Endometrium (tissue), 2 donors: Measurements from ENCODE around the gene CD3G.

Experiments used
- FAIRE-seq: peaks from 2 replicates; lab custom pipeline; 2012; peaks lifted over from hg19 to GRCh38; lab: Jason Lieb, UNC
- donor health status: control.
- donor health status: control.

CD3G gene

DNA sequence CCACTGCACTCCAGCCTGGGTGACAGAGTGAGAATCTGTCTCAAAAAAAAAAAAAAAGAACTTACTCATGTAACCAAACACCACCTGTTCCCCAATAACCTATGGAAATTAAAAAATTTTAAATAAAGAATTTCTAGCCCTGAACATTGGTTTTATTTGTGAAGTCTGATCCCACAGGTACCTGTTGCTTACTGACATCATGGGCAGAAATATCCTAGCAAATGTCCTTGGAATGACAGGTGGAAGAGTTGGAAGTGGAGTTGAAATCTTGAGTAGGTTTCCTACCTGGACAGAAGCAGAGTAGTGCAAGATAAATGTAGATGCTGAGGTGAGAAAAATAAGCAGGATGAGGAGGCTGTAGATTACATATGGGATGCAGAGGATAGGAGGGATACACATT is 18.9 kb upstream of the CD3G start:
- no peak for FAIRE-seq

DNA sequence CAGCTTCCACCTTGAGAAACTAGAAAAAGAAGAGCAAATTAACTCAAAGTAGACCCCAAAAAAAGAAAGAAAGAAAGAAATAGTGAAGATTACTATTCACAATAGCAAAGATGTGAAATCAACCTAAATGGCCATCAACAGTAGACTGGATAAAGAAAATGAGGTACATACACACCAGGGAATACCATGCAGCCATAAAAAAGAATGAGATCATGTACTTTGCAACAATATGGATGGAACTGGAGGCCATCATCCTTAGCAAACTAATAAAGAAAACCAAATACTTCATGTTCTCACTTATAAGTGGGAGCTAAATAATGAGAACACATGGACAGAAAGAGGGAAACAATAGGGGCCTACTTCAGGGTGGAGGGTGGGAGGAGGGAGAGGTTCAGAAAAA is 15.4 kb upstream of the CD3G start:
- FAIRE-seq = no peak

DNA sequence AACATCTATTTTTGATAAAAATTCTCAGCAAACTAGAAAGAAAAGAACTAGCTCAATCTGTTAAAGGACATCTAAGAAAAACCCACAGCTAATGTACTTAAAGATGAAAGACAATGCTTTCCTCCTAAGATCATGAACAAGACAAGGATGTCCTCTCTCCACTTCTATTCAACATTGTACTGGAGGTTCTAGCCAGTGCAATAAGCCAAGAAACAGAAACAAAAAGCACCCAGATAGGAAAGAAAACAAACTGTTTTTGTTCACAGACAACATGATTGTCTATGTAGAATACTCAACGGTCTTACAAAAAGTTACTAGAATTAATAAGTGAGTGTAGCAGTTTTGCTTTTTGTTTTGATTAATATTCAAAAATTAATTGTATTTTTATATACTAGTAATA is 9.4 kb upstream of the CD3G start:
- no peak for FAIRE-seq

DNA sequence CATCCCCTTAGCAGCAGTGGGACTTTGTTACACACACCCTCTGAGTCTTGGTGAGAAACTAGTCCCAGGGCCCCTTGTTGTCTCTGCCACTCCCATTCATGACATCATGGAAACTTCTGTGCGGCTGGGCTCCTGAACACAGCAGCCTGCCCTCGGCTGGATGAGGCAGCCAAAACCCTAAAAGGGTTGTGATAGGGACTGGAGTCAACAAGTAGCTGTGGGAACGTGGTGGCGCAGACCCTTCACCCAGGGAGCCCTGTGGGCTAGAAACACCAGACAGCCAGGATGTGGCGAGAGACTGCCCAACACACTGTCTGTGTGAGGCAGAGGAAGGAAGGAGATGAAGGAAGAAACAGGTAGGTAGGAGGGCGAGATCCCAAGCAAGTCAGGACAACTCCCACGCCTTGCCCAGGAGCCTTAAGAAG is 5.5 kb upstream of the CD3G start:
- FAIRE-seq = no peak

DNA sequence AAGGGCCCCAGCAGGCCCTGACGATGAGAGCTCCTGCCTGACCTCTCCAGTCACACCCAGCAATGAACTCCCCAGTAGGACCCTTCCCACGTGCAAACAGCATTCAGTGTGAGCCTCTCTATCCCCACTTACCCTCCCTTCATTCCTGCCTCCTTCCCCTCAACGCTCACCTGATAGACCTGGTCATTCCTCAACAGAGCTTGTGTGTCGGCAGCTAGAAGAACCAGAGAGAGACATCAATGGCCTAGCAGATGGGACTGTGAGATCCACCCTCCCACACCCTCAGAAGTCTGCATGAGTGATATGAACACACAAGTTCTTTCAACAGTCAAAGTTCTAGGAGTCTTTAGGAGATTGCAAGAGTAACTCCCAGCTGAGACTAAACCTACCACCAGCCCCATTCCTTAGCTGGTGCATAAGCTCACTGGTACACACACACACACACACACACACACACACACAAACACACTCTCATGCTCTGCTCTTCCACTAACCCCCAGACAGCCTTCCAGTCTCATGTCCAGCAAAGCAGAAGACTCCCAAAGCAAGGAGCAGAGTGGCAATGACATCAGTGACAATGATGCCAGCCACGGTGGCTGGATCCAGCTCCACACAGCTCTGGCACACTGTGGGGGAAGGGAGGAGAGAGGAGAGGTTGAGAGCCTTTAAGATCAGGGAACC is 4.7 kb upstream of the CD3G start:
- no peak for FAIRE-seq

DNA sequence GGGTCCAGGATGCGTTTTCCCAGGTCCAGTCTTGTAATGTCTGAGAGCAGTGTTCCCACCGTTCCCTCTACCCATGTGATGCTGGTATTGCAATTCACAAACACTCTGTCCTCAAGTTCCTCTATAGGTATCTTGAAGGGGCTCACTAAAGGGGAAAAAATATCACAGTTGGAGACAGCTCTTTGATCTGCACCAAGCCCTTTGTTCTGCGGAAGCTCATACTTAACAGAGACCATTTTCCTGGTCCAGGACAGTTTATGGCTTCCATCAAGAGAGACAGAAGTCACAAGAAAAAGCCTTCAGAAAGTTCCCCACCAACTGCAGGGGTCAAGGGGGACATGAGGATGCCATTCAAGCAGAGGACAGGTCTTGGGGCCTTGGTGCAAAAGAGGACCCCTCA is 3.7 kb upstream of the CD3G start:
- no peak for FAIRE-seq

DNA sequence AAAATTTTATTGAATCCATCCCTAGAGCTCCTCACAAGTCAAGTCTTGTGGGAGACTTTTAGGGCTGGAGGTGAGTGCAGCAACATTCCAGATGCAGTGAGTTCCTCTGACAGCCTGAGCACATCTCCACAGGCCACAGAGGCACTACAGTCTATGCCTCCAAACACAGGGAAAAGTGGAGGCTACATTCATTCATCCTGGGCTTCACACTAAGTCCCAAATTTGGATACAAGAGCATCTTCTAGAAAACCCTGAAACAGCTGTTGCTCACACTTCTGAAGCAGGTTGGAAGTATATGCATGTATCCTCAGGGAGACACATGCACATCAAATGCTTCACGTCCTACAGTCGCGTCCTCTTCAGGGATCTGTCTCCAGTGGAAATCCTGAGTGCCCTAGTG is 2.9 kb upstream of the CD3G start:
- FAIRE-seq = no peak

DNA sequence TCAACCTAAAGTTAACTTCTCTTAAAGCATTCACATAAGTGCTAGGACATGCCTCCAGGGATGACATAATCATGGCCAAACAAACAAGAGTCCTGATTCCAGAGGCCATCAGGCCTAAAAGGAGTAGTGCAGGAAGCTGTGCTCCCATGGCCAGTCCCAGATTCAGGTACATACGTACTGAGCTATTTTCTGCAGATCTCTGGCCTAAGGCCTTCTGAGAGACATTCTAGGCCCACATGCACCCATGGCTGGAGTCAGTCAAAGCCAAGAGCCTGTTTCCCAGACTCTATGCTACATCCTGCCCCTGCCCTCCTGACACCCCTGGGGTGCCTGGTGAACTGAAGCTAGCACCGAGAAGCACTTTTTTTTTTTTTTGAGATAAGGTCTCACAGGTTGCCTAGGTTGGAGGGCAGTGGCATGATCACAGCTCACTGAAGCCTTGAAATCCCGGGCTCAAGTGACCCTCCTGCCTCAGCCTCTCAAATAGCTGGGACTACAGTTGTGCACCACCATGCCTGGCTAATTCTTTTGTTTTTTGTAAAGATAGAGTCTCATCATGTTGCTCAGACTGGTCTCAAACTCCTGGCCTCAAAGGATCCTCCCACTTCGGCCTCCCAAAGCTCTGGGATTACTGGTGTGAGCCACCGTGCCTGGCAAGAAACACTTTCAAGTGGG is 2.2 kb upstream of the CD3G start:
- FAIRE-seq = no peak

DNA sequence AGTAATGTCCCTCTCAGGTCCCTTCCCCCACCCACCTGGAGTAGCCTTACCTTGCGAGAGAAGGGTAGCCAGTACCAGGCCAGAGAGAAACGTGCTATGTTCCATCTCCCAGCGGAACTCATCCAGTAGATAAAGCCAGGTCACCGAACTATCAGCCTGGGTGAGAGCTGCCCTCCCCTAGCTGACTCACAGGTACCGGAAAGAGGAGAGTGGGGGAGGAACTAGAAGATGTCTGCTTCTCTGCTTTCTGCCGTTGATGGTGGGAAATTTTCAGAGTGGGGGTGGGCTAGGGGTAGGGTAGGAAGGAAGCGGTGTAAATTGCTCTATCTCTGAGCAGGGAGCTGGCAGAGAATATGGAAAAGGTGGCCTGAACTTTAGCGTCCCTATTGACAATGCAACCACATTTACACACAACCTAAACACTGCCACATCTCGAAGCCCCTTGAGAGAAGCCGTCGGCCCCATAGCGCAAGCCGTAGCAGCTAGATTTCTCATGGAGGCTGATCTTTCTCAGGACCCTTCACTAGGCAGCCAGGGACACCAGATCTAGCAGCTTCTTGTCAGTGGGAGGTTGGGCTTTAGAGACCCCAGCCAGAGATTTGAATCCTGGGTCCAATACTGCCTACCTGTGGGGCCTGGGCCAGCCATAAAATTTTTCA is 1.5 kb upstream of the CD3G start, which contains the start of gene CD3D:
TSS of gene CD3D (minus strand) at position 203 of the 659 bp plus-strand sequence. CDS start at position 105, 98 bp downstream.
- no peak for FAIRE-seq

DNA sequence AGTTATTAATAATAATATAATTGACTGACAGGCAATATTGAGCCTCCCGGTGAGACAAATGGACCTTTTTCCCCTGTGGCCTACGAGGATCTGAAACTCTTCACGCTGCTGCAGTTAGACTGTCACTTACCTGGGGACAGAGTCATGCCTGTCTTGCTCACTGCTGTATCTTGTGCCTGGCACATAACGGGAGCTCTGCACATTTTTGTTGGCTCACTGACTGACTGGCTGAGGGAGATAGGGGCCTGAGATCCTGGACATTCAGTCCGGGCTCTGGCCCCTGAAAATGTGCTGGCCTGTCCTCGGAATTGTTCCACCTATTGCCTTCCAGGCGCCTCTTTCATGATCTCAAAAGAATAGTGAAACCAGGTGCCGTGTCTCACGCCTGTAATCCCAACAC is 896 bp upstream of the CD3G start:
- FAIRE-seq = no peak

DNA sequence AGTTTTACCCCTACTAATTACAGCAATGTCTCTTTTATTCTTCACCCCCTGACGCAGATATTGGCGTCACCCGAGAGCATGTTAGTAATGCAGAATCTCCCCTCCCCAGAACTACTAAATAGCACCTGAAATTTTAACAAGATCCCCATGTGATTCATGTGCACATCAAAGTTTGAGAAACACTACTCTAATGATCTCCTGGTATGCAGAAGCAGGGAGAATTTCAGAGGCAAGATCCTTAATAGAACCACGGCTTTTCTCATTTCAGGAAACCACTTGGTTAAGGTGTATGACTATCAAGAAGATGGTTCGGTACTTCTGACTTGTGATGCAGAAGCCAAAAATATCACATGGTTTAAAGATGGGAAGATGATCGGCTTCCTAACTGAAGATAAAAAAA is 5.3 kb downstream of the CD3G start:
- FAIRE-seq = no peak

DNA sequence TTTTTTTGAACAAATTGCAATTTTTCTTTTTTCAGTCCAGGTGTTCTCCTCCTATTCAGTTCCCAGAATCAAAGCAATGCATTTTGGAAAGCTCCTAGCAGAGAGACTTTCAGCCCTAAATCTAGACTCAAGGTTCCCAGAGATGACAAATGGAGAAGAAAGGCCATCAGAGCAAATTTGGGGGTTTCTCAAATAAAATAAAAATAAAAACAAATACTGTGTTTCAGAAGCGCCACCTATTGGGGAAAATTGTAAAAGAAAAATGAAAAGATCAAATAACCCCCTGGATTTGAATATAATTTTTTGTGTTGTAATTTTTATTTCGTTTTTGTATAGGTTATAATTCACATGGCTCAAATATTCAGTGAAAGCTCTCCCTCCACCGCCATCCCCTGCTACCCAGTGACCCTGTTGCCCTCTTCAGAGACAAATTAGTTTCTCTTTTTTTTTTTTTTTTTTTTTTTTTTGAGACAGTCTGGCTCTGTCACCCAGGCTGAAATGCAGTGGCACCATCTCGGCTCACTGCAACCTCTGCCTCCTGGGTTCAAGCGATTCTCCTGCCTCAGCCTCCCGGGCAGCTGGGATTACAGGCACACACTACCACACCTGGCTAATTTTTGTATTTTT is 9.1 kb downstream of the CD3G start:
- no peak for FAIRE-seq

DNA sequence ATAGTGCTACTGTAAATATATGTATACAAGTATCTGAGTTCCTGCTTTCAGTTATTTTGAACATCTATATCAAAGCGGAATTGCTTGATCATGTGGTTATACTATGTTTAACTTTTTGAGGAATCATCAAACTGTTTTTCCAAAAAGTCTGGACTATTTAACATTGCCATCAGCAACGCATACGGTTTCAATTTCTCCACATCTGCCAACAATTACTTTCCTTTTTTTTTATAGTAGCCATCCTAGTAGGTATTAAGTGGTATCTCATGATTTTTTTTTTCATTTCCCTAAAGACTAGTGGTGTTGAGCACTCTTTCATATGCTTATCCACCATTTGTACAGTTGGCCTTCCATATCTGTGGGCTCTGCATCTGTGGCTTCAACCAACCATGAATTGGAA is 13.9 kb downstream of the CD3G start:
- FAIRE-seq = no peak

DNA sequence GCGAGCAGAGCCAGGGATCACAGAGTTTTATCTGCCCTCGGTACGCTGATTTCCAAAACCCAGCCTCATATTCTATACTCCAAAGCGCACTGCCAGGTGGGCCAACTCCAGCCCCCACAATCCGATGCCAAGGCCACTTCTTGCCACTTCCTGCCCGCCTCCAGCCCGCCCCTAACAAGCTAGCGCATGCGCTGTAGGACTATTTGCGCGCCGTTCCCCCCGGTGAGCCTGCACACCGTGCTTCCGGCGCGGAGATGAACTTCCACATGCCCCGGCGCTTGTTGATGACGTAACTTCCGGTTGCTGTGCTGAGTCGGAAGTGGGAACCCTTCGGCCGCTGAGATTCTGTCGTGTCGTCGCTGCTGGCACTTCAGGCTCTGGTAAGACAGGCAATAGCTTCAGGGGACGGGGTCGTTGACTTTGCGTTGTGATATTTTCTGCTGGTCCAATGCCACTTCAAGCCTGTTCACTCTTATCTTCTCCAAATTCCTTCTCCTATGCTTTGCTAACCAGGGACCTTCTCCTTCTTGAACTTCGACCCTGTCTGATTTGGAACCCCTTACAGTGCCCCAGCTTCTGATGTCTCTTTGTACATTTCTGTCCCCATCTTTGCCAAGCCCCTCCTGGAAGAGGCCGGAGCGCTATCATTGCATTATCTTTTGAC is 15.3 kb downstream of the CD3G start, which contains the start of gene UBE4A:
TSS of gene UBE4A (plus strand) at position 306 of the 664 bp plus-strand sequence. CDS start 5,481 bp downstream, outside the sequence.
- FAIRE-seq = peak; percentile 74

DNA sequence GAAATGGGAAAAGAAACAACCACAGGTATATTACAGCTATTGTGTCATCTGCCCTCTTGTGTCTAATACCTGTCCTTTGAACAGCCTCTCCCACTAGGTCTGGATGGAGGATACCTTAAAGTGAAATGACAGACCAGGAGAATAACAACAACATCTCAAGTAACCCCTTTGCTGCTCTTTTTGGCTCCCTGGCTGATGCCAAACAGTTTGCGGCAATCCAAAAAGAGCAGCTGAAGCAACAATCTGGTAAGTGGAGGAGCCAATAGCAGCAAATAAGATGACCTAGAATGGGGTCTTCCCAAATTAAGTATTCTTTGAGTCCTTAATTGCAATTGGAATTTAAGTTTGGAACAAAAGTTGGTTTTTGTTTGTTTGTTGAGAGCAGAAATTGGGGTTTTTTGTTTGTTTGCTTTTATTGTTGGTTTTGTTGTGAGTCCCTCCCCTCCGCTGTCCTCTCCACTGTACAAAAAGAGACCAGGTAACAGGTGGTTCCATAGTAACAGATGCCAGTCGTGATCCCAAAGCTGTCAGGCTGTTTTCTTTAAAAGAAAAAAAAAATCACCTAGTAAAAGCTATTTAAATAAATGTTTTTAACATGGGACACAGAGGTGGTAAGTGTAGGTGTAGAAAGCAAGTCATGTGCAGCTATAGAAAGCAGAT is 20.9 kb downstream of the CD3G start:
- FAIRE-seq = no peak

DNA sequence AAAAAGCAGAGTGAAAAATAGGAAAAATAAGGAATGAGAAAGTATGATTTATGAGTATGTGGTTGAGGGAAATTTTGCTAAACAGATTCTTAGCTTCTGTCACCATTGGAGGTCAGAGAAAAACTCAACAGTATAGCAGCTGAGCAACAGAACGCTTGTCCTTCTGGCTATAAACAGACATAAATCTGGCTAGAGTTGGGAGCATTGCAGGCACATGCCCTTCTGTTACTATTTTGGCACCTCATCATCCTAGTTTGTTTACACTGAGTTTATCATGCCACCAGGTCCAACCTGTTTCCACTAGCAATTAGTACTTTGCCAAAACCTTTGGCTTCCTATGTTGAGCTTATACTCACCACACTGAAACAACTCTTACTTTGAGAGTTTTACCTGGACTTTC is 22.1 kb downstream of the CD3G start:
- no peak for FAIRE-seq

DNA sequence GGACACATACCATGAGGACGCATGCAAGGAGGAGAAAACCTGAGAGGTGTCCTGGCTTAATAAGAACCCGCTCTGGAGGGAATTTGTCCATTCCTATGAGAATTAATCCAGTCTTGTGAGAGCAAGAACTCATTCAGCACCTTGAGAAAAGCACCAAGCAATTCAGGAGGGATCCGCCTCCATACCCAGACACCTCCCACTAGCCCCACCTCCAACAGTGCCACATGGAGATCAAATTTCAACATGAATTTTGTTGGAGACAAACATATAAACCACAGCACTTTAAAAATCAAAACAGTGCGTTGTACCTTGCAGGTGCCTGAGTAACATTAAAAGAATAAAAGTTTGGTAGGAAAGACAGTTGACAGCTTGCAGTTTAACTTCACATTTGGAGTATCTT is 26.6 kb downstream of the CD3G start:
- no peak for FAIRE-seq

DNA sequence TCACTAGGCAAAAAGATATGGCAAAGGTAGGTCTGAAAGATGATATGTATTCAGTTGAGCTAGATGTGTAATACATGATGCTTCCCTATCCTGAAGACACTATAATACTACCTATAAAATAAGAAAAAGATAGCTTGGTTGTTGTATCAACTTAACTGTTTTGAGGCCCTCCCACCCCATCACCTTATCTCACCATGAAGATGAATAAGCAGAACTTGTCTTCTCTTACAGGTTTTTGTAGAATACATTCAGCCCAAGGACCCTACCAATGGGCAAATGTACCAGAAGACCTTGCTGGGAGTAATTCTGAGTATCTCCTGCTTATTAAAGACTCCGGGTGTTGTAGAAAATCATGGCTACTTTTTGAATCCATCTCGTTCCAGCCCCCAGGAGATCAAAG is 29.1 kb downstream of the CD3G start:
- FAIRE-seq = no peak

DNA sequence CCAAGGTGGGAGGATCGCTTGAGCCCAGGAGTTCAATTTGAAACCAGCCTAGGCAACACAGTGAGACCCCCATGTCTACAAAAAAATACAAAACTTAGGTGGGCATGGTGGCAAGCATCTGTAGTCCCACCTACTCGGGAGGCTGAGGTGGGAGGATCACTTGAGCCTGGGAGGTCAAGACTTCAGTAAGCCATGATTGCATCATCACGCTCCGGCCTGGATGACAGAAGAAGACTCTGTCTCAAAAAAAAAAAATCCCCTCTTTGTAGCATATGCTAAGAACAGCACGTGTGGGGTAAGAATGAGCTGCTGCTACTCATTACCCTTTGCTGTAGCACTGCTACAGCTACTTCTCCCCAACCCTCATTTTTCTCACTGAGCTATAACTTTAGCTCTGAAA is 29.7 kb downstream of the CD3G start:
- FAIRE-seq = no peak

DNA sequence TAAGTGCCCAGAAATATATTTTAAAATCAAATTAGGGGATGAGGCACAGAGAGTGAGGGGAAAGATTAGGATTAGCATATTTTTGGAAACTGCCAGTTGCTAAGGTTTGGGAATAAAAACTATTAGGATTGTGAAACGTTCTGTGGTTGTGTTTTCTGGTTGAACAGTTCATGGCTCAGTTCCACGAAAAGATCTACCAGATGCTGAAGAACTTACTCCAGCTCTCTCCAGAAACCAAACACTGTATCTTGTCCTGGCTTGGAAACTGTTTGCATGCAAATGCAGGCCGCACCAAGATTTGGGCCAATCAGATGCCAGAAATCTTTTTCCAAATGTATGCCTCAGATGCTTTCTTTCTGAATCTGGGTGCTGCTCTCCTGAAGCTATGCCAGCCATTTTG is 30.6 kb downstream of the CD3G start:
- FAIRE-seq = no peak

DNA sequence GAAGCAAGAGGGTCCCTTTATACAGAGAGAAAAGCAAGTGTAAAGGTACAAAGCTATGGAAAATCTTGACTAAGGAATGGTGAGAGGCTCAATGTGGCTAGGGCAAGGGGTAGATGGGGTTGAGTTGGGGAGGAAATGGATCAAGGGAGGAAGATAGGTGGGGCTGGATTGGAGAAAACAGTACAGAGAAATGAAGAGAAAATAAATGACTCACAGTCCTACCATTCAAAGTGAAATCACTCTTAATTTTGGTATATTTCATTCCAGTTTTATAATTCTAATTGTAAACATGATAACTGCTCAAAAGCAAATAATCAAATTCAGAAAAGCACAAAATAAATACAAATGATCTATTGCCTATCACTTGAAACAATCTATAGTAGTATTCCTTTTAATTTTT is 31.8 kb downstream of the CD3G start:
- FAIRE-seq = no peak

DNA sequence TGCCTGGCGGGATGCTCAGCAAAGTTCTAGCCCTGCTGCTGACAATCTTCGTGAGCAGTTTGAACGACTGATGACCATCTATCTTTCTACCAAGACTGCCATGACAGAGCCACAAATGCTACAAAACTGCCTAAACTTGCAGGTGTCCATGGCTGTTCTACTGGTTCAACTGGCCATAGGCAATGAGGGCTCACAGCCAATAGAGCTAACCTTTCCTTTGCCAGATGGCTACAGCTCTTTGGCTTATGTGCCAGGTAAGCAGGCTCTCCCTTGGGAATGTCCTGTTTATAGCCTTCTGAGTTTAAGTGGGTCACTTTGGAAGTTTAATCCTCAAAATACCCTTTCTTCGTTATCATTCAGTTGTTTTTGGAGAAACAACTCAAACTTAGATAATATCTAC is 35.4 kb downstream of the CD3G start:
- FAIRE-seq = no peak
